NCI-H345 (cell line): ENCODE measurements around the gene PDZD7.
"Not testable (repeated sequence)": the region's sequence is repeated elsewhere in the genome, so short reads cannot be mapped to it uniquely, and the experiment has no call there.

Experiments used
- DNase-seq: peaks from one replicate; lab custom pipeline; 2025; lab: John Stamatoyannopoulos, UW

PDZD7 gene

GRCh38 chr10:101040851-101041250, 9.9 kb upstream of the PDZD7 start:
- no peak for DNase-seq

- DNase-seq, result no peak
Measured at GRCh38 chr10:101040061-101040460, 9.1 kb upstream of the PDZD7 start.

GRCh38 chr10:101038484-101038883, 7.6 kb upstream of the PDZD7 start:
- DNase-seq, result no peak

- DNase-seq, result no peak
Measured at GRCh38 chr10:101036726-101037125, 5.8 kb upstream of the PDZD7 start.

- no peak for DNase-seq
Measured at GRCh38 chr10:101035916-101036702, 5.2 kb upstream of the PDZD7 start.

GRCh38 chr10:101035314-101035713, 4.4 kb upstream of the PDZD7 start:
- DNase-seq, result no peak

- not testable (repeated sequence) for DNase-seq
Measured at GRCh38 chr10:101034404-101034803, 3.5 kb upstream of the PDZD7 start.

GRCh38 chr10:101033276-101033675, 2.3 kb upstream of the PDZD7 start:
- no peak for DNase-seq

GRCh38 chr10:101032637-101033224, 1.8 kb upstream of the PDZD7 start:
- DNase-seq, result no peak

- peak; percentile 34 for DNase-seq
Measured at GRCh38 chr10:101031796-101032636, 1.1 kb upstream of the PDZD7 start.

GRCh38 chr10:101030496-101031127, 317 bp downstream of the PDZD7 start:
- no peak for DNase-seq

GRCh38 chr10:101029520-101030295, 1.2 kb downstream of the PDZD7 start:
- no peak for DNase-seq

- DNase-seq, result no peak
Measured at GRCh38 chr10:101028446-101029337, 2.2 kb downstream of the PDZD7 start.

GRCh38 chr10:101027106-101027720, 3.7 kb downstream of the PDZD7 start:
- no peak for DNase-seq

- no peak for DNase-seq
Measured at GRCh38 chr10:101022967-101023705, 7.8 kb downstream of the PDZD7 start.

- DNase-seq, result no peak
Measured at GRCh38 chr10:101021692-101022251, 9.2 kb downstream of the PDZD7 start.

- no peak for DNase-seq
Measured at GRCh38 chr10:101021239-101021638, 9.7 kb downstream of the PDZD7 start.

- no peak for DNase-seq
Measured at GRCh38 chr10:101020427-101021075, 10.4 kb downstream of the PDZD7 start.

GRCh38 chr10:101019440-101019703, 11.6 kb downstream of the PDZD7 start:
- DNase-seq, result no peak
